ENCODE measurements around the gene STK4. TPM values are rescaled to one million over a fixed set of nuclear protein-coding genes. Genes with fewer than 3 reads are reported as not detected.
A peak's percentile ranks its signal among the peaks of the same experiment; 100 is the strongest.

STK4 gene
- total RNA-seq, 1 experiment from 2014 or later = 74.7 TPM

DNA sequence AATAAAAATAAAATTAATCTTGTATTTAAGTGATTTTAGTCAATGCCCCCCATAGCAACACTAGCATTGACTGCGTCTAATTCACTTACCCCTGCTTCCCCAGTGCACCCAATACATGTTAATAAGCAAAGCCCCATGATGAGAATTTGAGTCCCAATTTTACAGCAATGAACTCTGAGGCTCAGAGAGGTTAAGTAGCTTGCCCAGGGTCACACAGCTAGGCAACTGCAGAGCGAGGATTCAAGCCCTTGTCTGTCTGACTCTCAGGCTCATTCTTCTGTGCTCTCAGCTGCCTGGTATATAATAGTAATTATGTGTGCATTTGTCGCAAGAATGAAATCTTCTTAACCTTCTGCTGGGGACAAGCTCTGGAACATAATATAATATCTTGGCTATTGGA lies 48.0 kb upstream of the STK4 start:
- Mint-ChIP-seq H3K4me1 (ENCODE audit: low read depth, unreplicated experiment) (no peaks in the 10 kb centered on the region), H3K36me3 (ENCODE audit: insufficient read depth, unreplicated experiment) (peaks cover 95% of the 10 kb centered on the region), H3K27me3 (ENCODE audit: insufficient read depth, unreplicated experiment) (no peaks in the 10 kb centered on the region), H3K27ac (ENCODE audit: unreplicated experiment) (no peak overlapping the region), H3K4me3 (ENCODE audit: unreplicated experiment) (no peak overlapping the region), H3K9me3 (ENCODE audit: unreplicated experiment) (no peaks in the 10 kb centered on the region)
- H3K9me3 ChIP-seq = no peaks in the 10 kb centered on the region
- no TSS peak for BruUV-seq (replicated peaks)
- TF ChIP-seq, protein P1, sequence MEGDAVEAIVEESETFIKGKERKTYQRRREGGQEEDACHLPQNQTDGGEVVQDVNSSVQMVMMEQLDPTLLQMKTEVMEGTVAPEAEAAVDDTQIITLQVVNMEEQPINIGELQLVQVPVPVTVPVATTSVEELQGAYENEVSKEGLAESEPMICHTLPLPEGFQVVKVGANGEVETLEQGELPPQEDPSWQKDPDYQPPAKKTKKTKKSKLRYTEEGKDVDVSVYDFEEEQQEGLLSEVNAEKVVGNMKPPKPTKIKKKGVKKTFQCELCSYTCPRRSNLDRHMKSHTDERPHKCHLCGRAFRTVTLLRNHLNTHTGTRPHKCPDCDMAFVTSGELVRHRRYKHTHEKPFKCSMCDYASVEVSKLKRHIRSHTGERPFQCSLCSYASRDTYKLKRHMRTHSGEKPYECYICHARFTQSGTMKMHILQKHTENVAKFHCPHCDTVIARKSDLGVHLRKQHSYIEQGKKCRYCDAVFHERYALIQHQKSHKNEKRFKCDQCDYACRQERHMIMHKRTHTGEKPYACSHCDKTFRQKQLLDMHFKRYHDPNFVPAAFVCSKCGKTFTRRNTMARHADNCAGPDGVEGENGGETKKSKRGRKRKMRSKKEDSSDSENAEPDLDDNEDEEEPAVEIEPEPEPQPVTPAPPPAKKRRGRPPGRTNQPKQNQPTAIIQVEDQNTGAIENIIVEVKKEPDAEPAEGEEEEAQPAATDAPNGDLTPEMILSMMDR (IDR thresholded peaks at IDR 0.05; ENCODE audit: insufficient read depth in 1 of 2, low read depth in 1 of 2, low read length in 1 of 2, severe bottlenecking in 1 of 2, unreplicated experiment in 1 of 2) = no peak
- H3K27me3 ChIP-seq (replicated peaks; ENCODE audit: control insufficient read depth, insufficient read depth, low read length) = no peaks in the 10 kb centered on the region
- ChIA-PET POLR2A (interaction anchor here (0.5 kb wide), 1 partner anchor 52 kb away, joined by 3 read pairs; no protein-coding TSS in a partner anchor), CTCF (no interaction called here)
- intact Hi-C loops (cut with micrococcal nuclease; ENCODE audit: unreplicated experiment) = no loop called here
- no peaks in the 10 kb centered on the region for H3K4me1 ChIP-seq
- peaks cover 4% of the 10 kb centered on the region; the same call in 1 of the 2 replicates for H3K36me3 ChIP-seq (ENCODE audit: control insufficient read depth, insufficient read depth, low read length)
- no peak for DNase-seq
- H3K4me3 ChIP-seq (ENCODE audit: low read depth, low read length) = no peak overlapping the region

GRCh38 chr20:44918761-44919160 lies 47.6 kb upstream of the STK4 start:
- H3K36me3 Mint-ChIP-seq (ENCODE audit: insufficient read depth, unreplicated experiment) = peaks cover 95% of the 10 kb centered on the region
- no peaks in the 10 kb centered on the region for H3K9me3 Mint-ChIP-seq (ENCODE audit: unreplicated experiment)
- no TSS peak for BruUV-seq (replicated peaks)
- ChIA-PET POLR2A (interaction anchor here (0.5 kb wide), 1 partner anchor 52 kb away, joined by 3 read pairs; no protein-coding TSS in a partner anchor), CTCF (no interaction called here)
- Histone ChIP-seq H3K27me3 (replicated peaks; ENCODE audit: control insufficient read depth, insufficient read depth, low read length) (no peaks in the 10 kb centered on the region), H3K4me1 (no peaks in the 10 kb centered on the region), H3K36me3 (ENCODE audit: control insufficient read depth, insufficient read depth, low read length) (peaks cover 4% of the 10 kb centered on the region; the same call in 1 of the 2 replicates), H3K4me3 (ENCODE audit: low read depth, low read length) (no peak overlapping the region), H3K9me3 (no peaks in the 10 kb centered on the region)
- no peak overlapping the region for H3K27ac Mint-ChIP-seq (ENCODE audit: unreplicated experiment)
- no peak overlapping the region for H3K4me3 Mint-ChIP-seq (ENCODE audit: unreplicated experiment)
- H3K4me1 Mint-ChIP-seq (ENCODE audit: low read depth, unreplicated experiment) = no peaks in the 10 kb centered on the region
- intact Hi-C loops (cut with micrococcal nuclease; ENCODE audit: unreplicated experiment) = no loop called here
- DNase-seq = peak in 1 of 2 experiments; percentile 42
- no peaks in the 10 kb centered on the region for H3K27me3 Mint-ChIP-seq (ENCODE audit: insufficient read depth, unreplicated experiment)
- TF ChIP-seq, protein P1 (IDR thresholded peaks at IDR 0.05; ENCODE audit: insufficient read depth in 1 of 2, low read depth in 1 of 2, low read length in 1 of 2, severe bottlenecking in 1 of 2, unreplicated experiment in 1 of 2) = no peak

DNA sequence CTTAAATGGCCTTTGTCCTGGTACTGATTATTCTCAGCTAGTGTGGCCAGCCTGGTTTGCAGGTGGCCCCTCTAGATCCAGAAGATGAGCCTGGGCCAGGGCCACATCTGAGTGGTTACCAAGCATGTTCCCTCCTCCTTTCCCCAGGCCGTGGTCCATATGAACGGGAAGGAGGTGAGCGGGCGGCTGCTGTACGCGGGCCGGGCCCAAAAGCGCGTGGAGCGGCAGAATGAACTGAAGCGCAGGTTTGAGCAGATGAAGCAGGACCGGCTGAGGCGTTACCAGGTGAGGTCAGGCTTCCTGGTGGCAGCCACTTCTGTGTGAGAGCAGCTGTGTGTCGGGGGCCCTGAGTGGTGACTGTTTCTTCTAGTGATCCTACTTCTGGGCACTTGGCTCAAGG lies 44.9 kb upstream of the STK4 start:
- intact Hi-C loops (cut with micrococcal nuclease; ENCODE audit: unreplicated experiment) = no loop called here
- TF ChIP-seq, protein P1 (IDR thresholded peaks at IDR 0.05; ENCODE audit: insufficient read depth in 1 of 2, low read depth in 1 of 2, low read length in 1 of 2, severe bottlenecking in 1 of 2, unreplicated experiment in 1 of 2) = no peak
- DNase-seq = peak in 1 of 2 experiments; percentile 34
- no peaks in the 10 kb centered on the region for H3K27me3 Mint-ChIP-seq (ENCODE audit: insufficient read depth, unreplicated experiment)
- peaks cover 4% of the 10 kb centered on the region; the same call in 1 of the 2 replicates for H3K36me3 ChIP-seq (ENCODE audit: control insufficient read depth, insufficient read depth, low read length)
- H3K36me3 Mint-ChIP-seq (ENCODE audit: insufficient read depth, unreplicated experiment) = peaks cover 85% of the 10 kb centered on the region
- no peak overlapping the region for H3K27ac Mint-ChIP-seq (ENCODE audit: unreplicated experiment)
- H3K27me3 ChIP-seq (replicated peaks; ENCODE audit: control insufficient read depth, insufficient read depth, low read length) = no peaks in the 10 kb centered on the region
- POLR2A ChIA-PET = no interaction called here
- BruUV-seq (replicated peaks) = no TSS peak
- H3K9me3 ChIP-seq = no peaks in the 10 kb centered on the region
- H3K9me3 Mint-ChIP-seq (ENCODE audit: unreplicated experiment) = no peaks in the 10 kb centered on the region
- no peaks in the 10 kb centered on the region for H3K4me1 ChIP-seq
- no peak overlapping the region for H3K4me3 ChIP-seq (ENCODE audit: low read depth, low read length)
- no peak overlapping the region for H3K4me3 Mint-ChIP-seq (ENCODE audit: unreplicated experiment)
- CTCF ChIA-PET = interaction anchor here (0.7 kb wide), 1 partner anchor 415 kb away, joined by 4 read pairs; no protein-coding TSS in a partner anchor
- H3K4me1 Mint-ChIP-seq (ENCODE audit: low read depth, unreplicated experiment) = no peaks in the 10 kb centered on the region
